ENCODE measurements around the gene SCNN1A. TPM values are rescaled to one million over a fixed set of nuclear protein-coding genes. Genes with fewer than 3 reads are reported as not detected.

The SCNN1A gene
- total RNA-seq, 1 donor from 2014 or later, result 0.74 TPM

GRCh38 chr12:6363330-6364043 lies 11.9 kb downstream of the SCNN1A start:
- no peaks in the 10 kb centered on the region for H3K4me1 Mint-ChIP-seq (ENCODE audit: low read depth, unreplicated experiment)
- TF ChIP-seq CTCF (IDR thresholded peaks at IDR 0.05; ENCODE audit: partially characterized antibody, unreplicated experiment), result no peak
- no peaks in the 10 kb centered on the region for H3K27me3 Mint-ChIP-seq (ENCODE audit: unreplicated experiment)
- no peak overlapping the region for H3K27ac Mint-ChIP-seq (ENCODE audit: unreplicated experiment)
- no peak overlapping the region for H3K4me3 Mint-ChIP-seq (ENCODE audit: unreplicated experiment)
- H3K36me3 Mint-ChIP-seq (ENCODE audit: unreplicated experiment), result no peaks in the 10 kb centered on the region
- no peak for DNase-seq
- peaks cover 3% of the 10 kb centered on the region for H3K9me3 Mint-ChIP-seq (ENCODE audit: unreplicated experiment)

GRCh38 chr12:6363010-6363329 lies 12.4 kb downstream of the SCNN1A start:
- no peak for TF ChIP-seq CTCF (IDR thresholded peaks at IDR 0.05; ENCODE audit: partially characterized antibody, unreplicated experiment)
- H3K27ac Mint-ChIP-seq (ENCODE audit: unreplicated experiment), result no peak overlapping the region
- no peaks in the 10 kb centered on the region for H3K27me3 Mint-ChIP-seq (ENCODE audit: unreplicated experiment)
- H3K36me3 Mint-ChIP-seq (ENCODE audit: unreplicated experiment), result no peaks in the 10 kb centered on the region
- no peak overlapping the region for H3K4me3 Mint-ChIP-seq (ENCODE audit: unreplicated experiment)
- H3K4me1 Mint-ChIP-seq (ENCODE audit: low read depth, unreplicated experiment), result no peaks in the 10 kb centered on the region
- DNase-seq, result no peak
- peaks cover 3% of the 10 kb centered on the region for H3K9me3 Mint-ChIP-seq (ENCODE audit: unreplicated experiment)

GRCh38 chr12:6362403-6362802 lies 13.0 kb downstream of the SCNN1A start:
- Mint-ChIP-seq H3K27me3 (ENCODE audit: unreplicated experiment) (no peaks in the 10 kb centered on the region), H3K9me3 (ENCODE audit: unreplicated experiment) (peaks cover 3% of the 10 kb centered on the region), H3K4me1 (ENCODE audit: low read depth, unreplicated experiment) (no peaks in the 10 kb centered on the region), H3K36me3 (ENCODE audit: unreplicated experiment) (no peaks in the 10 kb centered on the region), H3K4me3 (ENCODE audit: unreplicated experiment) (no peak overlapping the region), H3K27ac (ENCODE audit: unreplicated experiment) (no peak overlapping the region)
- no peak for DNase-seq
- no peak for TF ChIP-seq CTCF (IDR thresholded peaks at IDR 0.05; ENCODE audit: partially characterized antibody, unreplicated experiment)

- no peak for DNase-seq
- no peak overlapping the region for H3K4me3 Mint-ChIP-seq (ENCODE audit: unreplicated experiment)
- no peak for TF ChIP-seq CTCF (IDR thresholded peaks at IDR 0.05; ENCODE audit: partially characterized antibody, unreplicated experiment)
- peaks cover 3% of the 10 kb centered on the region for H3K9me3 Mint-ChIP-seq (ENCODE audit: unreplicated experiment)
- no peaks in the 10 kb centered on the region for H3K4me1 Mint-ChIP-seq (ENCODE audit: low read depth, unreplicated experiment)
- no peaks in the 10 kb centered on the region for H3K36me3 Mint-ChIP-seq (ENCODE audit: unreplicated experiment)
- H3K27me3 Mint-ChIP-seq (ENCODE audit: unreplicated experiment), result no peaks in the 10 kb centered on the region
- no peak overlapping the region for H3K27ac Mint-ChIP-seq (ENCODE audit: unreplicated experiment)
Measured at GRCh38 chr12:6361834-6362233, 13.5 kb downstream of the SCNN1A start.

GRCh38 chr12:6360578-6361490 lies 14.5 kb downstream of the SCNN1A start:
- Mint-ChIP-seq H3K27me3 (ENCODE audit: unreplicated experiment) (no peaks in the 10 kb centered on the region), H3K4me3 (ENCODE audit: unreplicated experiment) (no peak overlapping the region), H3K9me3 (ENCODE audit: unreplicated experiment) (peaks cover 3% of the 10 kb centered on the region), H3K27ac (ENCODE audit: unreplicated experiment) (no peak overlapping the region), H3K36me3 (ENCODE audit: unreplicated experiment) (no peaks in the 10 kb centered on the region), H3K4me1 (ENCODE audit: low read depth, unreplicated experiment) (no peaks in the 10 kb centered on the region)
- DNase-seq, result no peak
- no peak for TF ChIP-seq CTCF (IDR thresholded peaks at IDR 0.05; ENCODE audit: partially characterized antibody, unreplicated experiment)
